ENCODE measurements around the gene CMPK2. TPM values are rescaled to one million over a fixed set of nuclear protein-coding genes. Genes with fewer than 3 reads are reported as not detected.

Gene CMPK2
- total RNA-seq, 4 donors from 2014 or later = 3.1 to 7.8 (median 5.4) TPM

DNA sequence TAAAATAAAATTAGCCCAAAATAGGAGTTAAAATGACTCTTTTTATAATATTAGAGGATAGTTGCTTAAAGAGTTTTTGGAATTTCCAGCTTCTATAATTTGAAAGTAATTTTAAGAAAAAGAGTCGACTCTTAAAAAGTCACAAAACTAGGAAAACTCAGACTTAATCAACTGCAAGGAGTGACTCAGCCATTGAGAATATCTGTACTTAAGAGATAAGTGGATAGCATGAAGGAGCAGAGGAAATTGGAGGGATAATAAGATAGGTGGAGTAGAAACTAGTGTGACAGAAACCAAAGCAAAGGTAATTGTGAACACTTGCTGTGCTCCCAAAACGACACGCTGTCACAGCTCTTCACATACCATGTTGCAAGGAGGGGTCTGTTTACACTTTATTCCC is 20.3 kb upstream of the CMPK2 start:
- no peak for ATAC-seq
- H3K36me3 ChIP-seq = peaks cover 0 to 34% of the 10 kb centered on the region in 2 donors
- H3K27ac ChIP-seq = no peak overlapping the region
- WGBS, 2 donors (ENCODE audit: low coverage in 1 of 2) = 83 to 86% methylated on average over 3 of the region's 3 CpGs
- no peaks in the 10 kb centered on the region for H3K9me3 ChIP-seq
- TF ChIP-seq POLR2AphosphoS5 (IDR thresholded peaks at IDR 0.05) (no peak), POLR2A (IDR thresholded peaks at IDR 0.05) (no peak), EP300 (IDR thresholded peaks at IDR 0.05) (no peak)
- TF ChIP-seq, protein P1, sequence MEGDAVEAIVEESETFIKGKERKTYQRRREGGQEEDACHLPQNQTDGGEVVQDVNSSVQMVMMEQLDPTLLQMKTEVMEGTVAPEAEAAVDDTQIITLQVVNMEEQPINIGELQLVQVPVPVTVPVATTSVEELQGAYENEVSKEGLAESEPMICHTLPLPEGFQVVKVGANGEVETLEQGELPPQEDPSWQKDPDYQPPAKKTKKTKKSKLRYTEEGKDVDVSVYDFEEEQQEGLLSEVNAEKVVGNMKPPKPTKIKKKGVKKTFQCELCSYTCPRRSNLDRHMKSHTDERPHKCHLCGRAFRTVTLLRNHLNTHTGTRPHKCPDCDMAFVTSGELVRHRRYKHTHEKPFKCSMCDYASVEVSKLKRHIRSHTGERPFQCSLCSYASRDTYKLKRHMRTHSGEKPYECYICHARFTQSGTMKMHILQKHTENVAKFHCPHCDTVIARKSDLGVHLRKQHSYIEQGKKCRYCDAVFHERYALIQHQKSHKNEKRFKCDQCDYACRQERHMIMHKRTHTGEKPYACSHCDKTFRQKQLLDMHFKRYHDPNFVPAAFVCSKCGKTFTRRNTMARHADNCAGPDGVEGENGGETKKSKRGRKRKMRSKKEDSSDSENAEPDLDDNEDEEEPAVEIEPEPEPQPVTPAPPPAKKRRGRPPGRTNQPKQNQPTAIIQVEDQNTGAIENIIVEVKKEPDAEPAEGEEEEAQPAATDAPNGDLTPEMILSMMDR (IDR thresholded peaks at IDR 0.05) = no peak
- peaks cover 0 to 8% (median 0%) of the 10 kb centered on the region in 3 donors for H3K4me1 ChIP-seq
- H3K4me3 ChIP-seq = no peak overlapping the region
- H3K27me3 ChIP-seq = no peaks in the 10 kb centered on the region

DNA sequence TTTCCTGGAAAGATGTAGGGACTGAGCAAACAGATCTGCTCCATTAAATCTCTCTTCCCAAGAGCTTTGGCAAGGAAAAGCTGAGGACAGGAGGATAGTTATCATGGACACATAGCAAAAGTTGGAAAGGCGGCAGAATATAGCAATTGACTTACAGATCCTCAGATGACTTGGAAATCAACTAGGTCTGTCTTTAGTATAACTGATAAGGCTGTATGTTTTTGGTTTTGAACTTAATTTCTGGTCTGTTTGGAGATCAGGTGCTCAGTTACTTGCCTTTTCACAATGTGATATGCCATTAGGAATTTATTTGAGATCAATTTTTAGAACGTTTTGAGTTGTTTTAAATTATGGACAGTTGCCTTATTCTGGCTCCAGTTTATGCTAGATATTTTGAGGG is 19.8 kb upstream of the CMPK2 start:
- Histone ChIP-seq H3K27ac (no peak overlapping the region), H3K36me3 (peaks cover 0 to 33% of the 10 kb centered on the region in 2 donors), H3K27me3 (no peaks in the 10 kb centered on the region), H3K4me1 (peaks cover 0 to 8% (median 0%) of the 10 kb centered on the region in 3 donors), H3K4me3 (no peak overlapping the region), H3K9me3 (no peaks in the 10 kb centered on the region)
- 79 to 82% methylated on average over 2 of the region's 2 CpGs for WGBS, 2 donors (ENCODE audit: low coverage in 1 of 2)
- ATAC-seq = no peak
- TF ChIP-seq POLR2A (IDR thresholded peaks at IDR 0.05) = no peak
- no peak for TF ChIP-seq POLR2AphosphoS5 (IDR thresholded peaks at IDR 0.05)
- no peak for TF ChIP-seq EP300 (IDR thresholded peaks at IDR 0.05)
- TF ChIP-seq, protein P1 (IDR thresholded peaks at IDR 0.05) = no peak

DNA sequence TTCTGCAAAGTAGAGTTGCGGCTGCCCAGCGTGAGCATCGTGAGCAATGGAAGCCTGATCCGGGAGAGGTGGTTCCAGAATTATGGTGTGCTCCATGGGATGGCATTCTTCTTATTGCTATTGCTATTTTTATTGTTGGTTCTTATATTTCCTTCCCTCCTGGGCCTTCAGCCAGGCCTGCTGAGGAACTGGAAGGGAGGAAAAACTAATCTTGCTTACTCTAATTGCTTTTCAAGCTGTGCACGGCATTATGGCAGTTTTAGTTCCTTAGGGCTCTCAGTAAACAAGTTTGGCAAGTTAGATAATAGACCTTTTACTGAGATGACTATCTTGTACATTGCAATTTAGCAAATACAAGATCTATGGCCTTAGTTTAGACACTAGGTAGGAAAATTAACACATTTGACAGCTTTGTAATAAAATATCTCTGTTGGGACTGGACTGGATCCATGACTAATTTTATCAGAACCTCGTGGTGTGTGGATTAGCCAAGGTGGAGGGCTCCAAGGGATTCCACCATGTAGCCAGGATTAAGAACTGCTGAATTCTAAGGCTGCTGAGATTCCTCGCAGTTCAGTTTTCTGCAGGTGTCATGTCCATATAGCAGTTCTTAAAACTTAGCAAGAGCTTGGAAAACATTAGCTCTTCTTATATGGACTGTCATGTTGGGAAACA is 17.9 kb upstream of the CMPK2 start:
- WGBS, 2 donors (ENCODE audit: low coverage in 1 of 2) = 66 to 75% methylated on average over 5 to 7 of the region's 7 CpGs
- TF ChIP-seq POLR2AphosphoS5 (IDR thresholded peaks at IDR 0.05) = no peak
- TF ChIP-seq, protein P1 (IDR thresholded peaks at IDR 0.05) = no peak
- no peak for TF ChIP-seq EP300 (IDR thresholded peaks at IDR 0.05)
- TF ChIP-seq POLR2A (IDR thresholded peaks at IDR 0.05) = no peak
- H3K4me3 ChIP-seq = no peak overlapping the region
- ATAC-seq = no peak
- no peaks in the 10 kb centered on the region for H3K27me3 ChIP-seq
- H3K36me3 ChIP-seq = peaks cover 0 to 19% of the 10 kb centered on the region in 2 donors
- H3K9me3 ChIP-seq = no peaks in the 10 kb centered on the region
- peaks cover 0 to 18% (median 0%) of the 10 kb centered on the region in 3 donors for H3K4me1 ChIP-seq
- no peak overlapping the region for H3K27ac ChIP-seq

DNA sequence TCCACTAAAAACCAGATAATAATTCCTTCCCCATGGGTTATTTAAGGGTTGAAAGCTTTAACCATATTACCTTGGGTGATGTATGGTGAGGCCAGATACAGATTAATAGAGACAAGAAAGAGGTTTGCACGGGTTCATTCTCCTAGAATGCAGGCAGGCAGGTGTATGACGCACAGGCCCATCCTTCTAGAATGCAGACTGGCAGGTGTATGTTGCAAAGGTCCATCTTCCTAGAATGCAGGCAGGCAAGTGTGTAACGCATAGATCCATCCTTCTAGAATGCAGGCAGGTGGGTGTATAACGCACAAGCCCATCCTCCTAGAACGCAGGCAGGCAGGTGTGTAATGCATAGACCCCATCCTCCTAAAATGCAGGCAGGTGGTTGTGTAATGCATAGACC is 15.8 kb upstream of the CMPK2 start:
- H3K36me3 ChIP-seq = peaks cover 0 to under 1% of the 10 kb centered on the region in 2 donors
- TF ChIP-seq POLR2AphosphoS5 (IDR thresholded peaks at IDR 0.05) = no peak
- TF ChIP-seq EP300 (IDR thresholded peaks at IDR 0.05) = no peak
- TF ChIP-seq POLR2A (IDR thresholded peaks at IDR 0.05) = no peak
- TF ChIP-seq, protein P1 (IDR thresholded peaks at IDR 0.05) = no peak
- H3K9me3 ChIP-seq = no peaks in the 10 kb centered on the region
- H3K4me1 ChIP-seq = peaks cover 0 to 34% (median 2%) of the 10 kb centered on the region in 3 donors
- no peak for ATAC-seq
- no peak overlapping the region for H3K4me3 ChIP-seq
- 93 to 100% methylated on average over 2 to 3 of the region's 5 CpGs for WGBS, 2 donors (ENCODE audit: low coverage in 1 of 2)
- H3K27me3 ChIP-seq = no peaks in the 10 kb centered on the region
- no peak overlapping the region for H3K27ac ChIP-seq

DNA sequence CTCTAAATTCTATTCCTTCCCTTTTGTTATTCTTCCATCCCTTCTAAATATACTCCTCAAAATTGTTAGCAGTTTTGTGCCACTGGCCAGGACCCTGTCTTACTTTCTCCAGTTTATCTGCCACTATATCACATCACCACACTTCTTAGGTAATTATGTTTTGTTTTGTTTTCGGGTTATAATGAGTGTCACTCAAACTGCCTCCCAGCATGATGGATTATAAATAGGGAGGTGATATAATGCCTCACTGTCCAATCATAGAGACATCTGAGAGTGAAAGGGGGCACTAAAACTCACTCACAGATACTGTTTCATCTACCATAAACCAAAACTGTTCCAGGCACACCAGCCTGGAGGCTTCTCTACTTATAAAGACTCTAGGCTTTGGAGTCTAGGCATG is 15.3 kb upstream of the CMPK2 start:
- Histone ChIP-seq H3K27me3 (no peaks in the 10 kb centered on the region), H3K9me3 (no peaks in the 10 kb centered on the region), H3K27ac (no peak overlapping the region), H3K4me3 (no peak overlapping the region), H3K4me1 (peaks cover 0 to 34% (median 2%) of the 10 kb centered on the region in 3 donors), H3K36me3 (no peaks in the 10 kb centered on the region)
- 89 to 100% methylated on average over 1 of the region's 1 CpG for WGBS, 2 donors (ENCODE audit: low coverage in 1 of 2)
- TF ChIP-seq POLR2AphosphoS5 (IDR thresholded peaks at IDR 0.05) = no peak
- TF ChIP-seq, protein P1 (IDR thresholded peaks at IDR 0.05) = no peak
- TF ChIP-seq POLR2A (IDR thresholded peaks at IDR 0.05) = no peak
- no peak for TF ChIP-seq EP300 (IDR thresholded peaks at IDR 0.05)
- ATAC-seq = no peak

Measured in gastroesophageal sphincter (tissue), 4 donors.